Adrenal gland (tissue), 5 donors: ENCODE data around the gene SPEM1.

Source experiments
- CTCF ChIP-seq, 6 experiments: fragments of 450-650 bp in 4 of 6; fragments of 200-600 bp in 2 of 6; sonication (generic) in 1 of 6; IDR thresholded peaks; 1 replicate in 5 of 6; 2 replicates in 1 of 6; pipeline versions ENCODE4 v1.5.1 to v1.8.0; 2016 to 2021; ENCODE audit warnings: antibody characterized with exemption in 6 of 6, mild to moderate bottlenecking in 2 of 6, moderate library complexity in 1 of 6
- POLR2A ChIP-seq, 2 donors: fragments of 450-650 bp; IDR thresholded peaks; one replicate each; pipeline ENCODE4 v1.6.1; 2017; ENCODE audit warnings: antibody characterized with exemption in 2 of 2, mild to moderate bottlenecking in 2 of 2, moderate library complexity in 1 of 2
- donor health status: DM: no; HTN: no; CAD: no.

- TF ChIP-seq CTCF (IDR thresholded peaks at IDR 0.05): peak in 1 of 6 experiments; percentile 17
- TF ChIP-seq POLR2A (IDR thresholded peaks at IDR 0.05): no peak
Observed at GRCh38 chr17:7403727-7403976, 16.5 kb upstream of the SPEM1 start.
